Stimulated activated CD8-positive, alpha-beta memory T cell treated with anti-CD3 and anti-CD28 coated beads, Interleukin-12 subunit alpha, Interleukin-12 subunit beta, amount 100 ng/mL, for 1 hour (primary cell): ENCODE data around the gene FGD4.
"Not testable (repeated sequence)": the region's sequence is repeated elsewhere in the genome, so short reads cannot be mapped to it uniquely, and the experiment has no call there.

Experiments used
- DNase-seq: peaks from one replicate; pipeline ENCODE4 v3.0.0-alpha.2; 2020; ENCODE audit warnings: low read depth

FGD4 gene

GRCh38 chr12:32561931-32562341 lies 162.6 kb downstream of the FGD4 start:
- DNase-seq: no peak

GRCh38 chr12:32562413-32562812 lies 163.1 kb downstream of the FGD4 start:
- DNase-seq: not testable (repeated sequence)

- DNase-seq: no peak
These were observed 167.4 kb downstream of the FGD4 start for GRCh38 chr12:32566663-32567295.

- no peak for DNase-seq
These were observed 167.9 kb downstream of the FGD4 start for GRCh38 chr12:32567296-32567674.

GRCh38 chr12:32568228-32568627 lies 168.9 kb downstream of the FGD4 start:
- DNase-seq: no peak

- DNase-seq: no peak
These were observed 169.9 kb downstream of the FGD4 start for GRCh38 chr12:32569259-32569658.

- DNase-seq: no peak
These were observed 175.2 kb downstream of the FGD4 start for GRCh38 chr12:32574585-32574984.

- DNase-seq: no peak
These were observed 178.0 kb downstream of the FGD4 start for GRCh38 chr12:32577328-32577727.

GRCh38 chr12:32583534-32583933 lies 184.2 kb downstream of the FGD4 start:
- no peak for DNase-seq

GRCh38 chr12:32585680-32586079 lies 186.3 kb downstream of the FGD4 start:
- DNase-seq: no peak

GRCh38 chr12:32586390-32586789 lies 187.0 kb downstream of the FGD4 start:
- DNase-seq: no peak

- no peak for DNase-seq
These were observed 188.5 kb downstream of the FGD4 start for GRCh38 chr12:32587581-32588495.

GRCh38 chr12:32588604-32589003 lies 189.2 kb downstream of the FGD4 start:
- DNase-seq: no peak

GRCh38 chr12:32589165-32589865 lies 190.0 kb downstream of the FGD4 start:
- DNase-seq: no peak

GRCh38 chr12:32595251-32595650 lies 195.9 kb downstream of the FGD4 start:
- no peak for DNase-seq

GRCh38 chr12:32596030-32596429 lies 196.7 kb downstream of the FGD4 start:
- DNase-seq: no peak

- no peak for DNase-seq
These were observed 199.3 kb downstream of the FGD4 start for GRCh38 chr12:32598688-32599087.

GRCh38 chr12:32600681-32601080 lies 201.3 kb downstream of the FGD4 start:
- DNase-seq: no peak

- no peak for DNase-seq
These were observed 203.7 kb downstream of the FGD4 start for GRCh38 chr12:32603071-32603470.

GRCh38 chr12:32603858-32604257 lies 204.5 kb downstream of the FGD4 start:
- no peak for DNase-seq

- no peak for DNase-seq
These were observed 205.2 kb downstream of the FGD4 start for GRCh38 chr12:32604565-32604964.

- DNase-seq: no peak
These were observed 206.2 kb downstream of the FGD4 start for GRCh38 chr12:32605326-32606095.
